ENCODE results near the gene CUX1.

CUX1 gene

DNA sequence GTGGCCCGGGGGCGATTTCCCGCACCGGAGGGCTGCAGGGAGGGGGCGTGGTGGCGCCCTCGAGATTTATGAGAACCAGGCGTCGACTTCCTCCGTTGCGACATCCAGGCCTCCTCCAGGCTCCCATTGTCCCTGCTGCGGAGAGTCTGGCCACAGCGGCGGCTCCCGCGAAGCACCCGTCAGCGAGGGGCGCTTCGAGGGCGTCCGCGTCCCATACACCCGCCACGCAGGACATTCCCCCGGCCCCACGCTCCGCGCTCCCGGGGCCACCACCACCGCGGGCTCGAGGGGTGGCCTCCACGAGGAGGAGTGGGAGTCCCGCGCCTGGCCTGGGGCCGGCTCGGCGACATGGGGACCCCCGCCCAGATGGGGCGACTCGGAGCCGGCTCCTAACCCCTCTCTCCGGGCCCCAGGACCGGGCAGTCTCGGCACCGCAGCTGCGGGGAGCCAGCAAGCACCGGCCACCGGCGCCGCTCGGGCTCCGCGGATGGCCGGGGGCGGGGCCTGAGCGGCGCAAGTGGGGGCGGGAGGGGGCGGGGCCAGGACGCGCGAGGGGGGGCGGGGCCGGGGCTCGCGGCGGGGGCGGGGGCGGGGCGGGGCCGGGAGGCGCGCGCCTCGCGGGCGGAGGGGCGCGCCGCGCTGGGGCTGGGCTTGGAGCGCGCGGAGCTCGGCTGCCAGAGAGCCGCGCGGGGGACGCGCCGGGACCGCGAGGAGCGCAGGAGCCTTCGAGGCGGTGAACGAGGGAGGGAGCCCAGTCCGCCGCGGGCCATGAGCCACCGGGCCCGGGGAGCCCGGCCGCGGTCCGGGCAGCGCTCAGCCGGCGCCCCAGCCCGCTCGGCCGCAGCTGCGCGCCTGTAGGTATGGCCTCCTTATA lies 469.0 kb downstream of the CUX1 start, which contains the start of gene SH2B2:
Gene SH2B2, plus strand, starts transcription at position 632 of the 874 bp plus-strand sequence. CDS start 13,683 bp downstream, outside the sequence.
- no peaks in the 10 kb centered on the region for H3K9me3 ChIP-seq (ENCODE audit: severe bottlenecking)
- no peak within 1 kb of the TSS for H3K27ac ChIP-seq (ENCODE audit: poor library complexity, severe bottlenecking)
- H3K27me3 ChIP-seq (ENCODE audit: insufficient read depth, poor library complexity, severe bottlenecking) = no peaks in the 10 kb centered on the region
- TF ChIP-seq, protein P1, sequence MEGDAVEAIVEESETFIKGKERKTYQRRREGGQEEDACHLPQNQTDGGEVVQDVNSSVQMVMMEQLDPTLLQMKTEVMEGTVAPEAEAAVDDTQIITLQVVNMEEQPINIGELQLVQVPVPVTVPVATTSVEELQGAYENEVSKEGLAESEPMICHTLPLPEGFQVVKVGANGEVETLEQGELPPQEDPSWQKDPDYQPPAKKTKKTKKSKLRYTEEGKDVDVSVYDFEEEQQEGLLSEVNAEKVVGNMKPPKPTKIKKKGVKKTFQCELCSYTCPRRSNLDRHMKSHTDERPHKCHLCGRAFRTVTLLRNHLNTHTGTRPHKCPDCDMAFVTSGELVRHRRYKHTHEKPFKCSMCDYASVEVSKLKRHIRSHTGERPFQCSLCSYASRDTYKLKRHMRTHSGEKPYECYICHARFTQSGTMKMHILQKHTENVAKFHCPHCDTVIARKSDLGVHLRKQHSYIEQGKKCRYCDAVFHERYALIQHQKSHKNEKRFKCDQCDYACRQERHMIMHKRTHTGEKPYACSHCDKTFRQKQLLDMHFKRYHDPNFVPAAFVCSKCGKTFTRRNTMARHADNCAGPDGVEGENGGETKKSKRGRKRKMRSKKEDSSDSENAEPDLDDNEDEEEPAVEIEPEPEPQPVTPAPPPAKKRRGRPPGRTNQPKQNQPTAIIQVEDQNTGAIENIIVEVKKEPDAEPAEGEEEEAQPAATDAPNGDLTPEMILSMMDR (IDR thresholded peaks at IDR 0.05; ENCODE audit: poor library complexity, severe bottlenecking) = no peak
- DNase-seq (ENCODE audit: low spot score) (no peak), ATAC-seq (ENCODE audit: low read depth) (peak; percentile 57)
- H3K36me3 ChIP-seq (ENCODE audit: low read depth) = no peaks in the 10 kb centered on the region
- H3K4me1 ChIP-seq (ENCODE audit: insufficient read depth, poor library complexity, severe bottlenecking) = no peaks in the 10 kb centered on the region
- peak within 1 kb of the TSS; percentile 92 for H3K4me3 ChIP-seq (ENCODE audit: severe bottlenecking)

DNA sequence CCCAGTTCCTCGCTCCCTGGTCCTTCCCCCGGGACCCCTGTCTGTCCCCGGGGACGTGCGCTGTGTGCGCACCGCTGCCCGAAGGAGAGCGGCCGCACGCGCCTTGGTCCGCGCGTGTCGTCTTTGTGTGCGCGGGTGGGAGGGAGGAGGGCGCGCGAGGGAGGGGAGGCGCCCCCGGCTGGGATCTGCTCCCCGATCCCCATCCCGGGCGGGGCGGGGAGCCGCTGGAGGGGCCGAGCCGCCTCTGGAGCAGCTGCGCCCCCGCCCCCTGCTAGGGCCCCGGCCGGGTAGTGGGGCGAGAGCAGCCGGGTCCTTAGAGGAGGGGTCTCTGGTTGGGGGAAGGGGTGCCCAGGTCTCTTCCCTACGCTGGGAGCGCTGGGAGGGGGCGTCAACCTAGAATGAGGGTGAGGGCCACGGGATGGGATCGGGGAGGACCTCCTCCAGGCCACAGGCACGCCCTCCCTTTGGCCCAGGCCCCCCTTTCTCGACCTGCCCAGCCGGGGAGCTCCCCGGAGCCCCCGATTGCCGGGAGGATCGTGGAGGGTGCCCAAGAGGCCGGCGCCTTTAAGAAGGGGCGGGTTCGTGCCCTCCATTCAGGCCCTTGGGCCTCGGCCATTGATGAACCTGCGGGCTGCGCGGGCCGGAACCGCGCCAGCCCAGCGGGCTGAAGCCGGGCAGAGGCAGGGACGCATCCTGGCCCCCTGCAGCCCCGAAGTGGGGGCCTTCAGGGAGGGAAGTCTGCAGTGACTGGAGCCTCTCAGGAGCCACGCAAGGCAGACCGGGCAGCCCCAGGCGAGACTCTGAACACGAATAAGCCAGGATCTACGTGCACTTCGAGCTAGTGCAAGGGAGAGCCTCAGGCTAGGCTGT lies 469.9 kb downstream of the CUX1 start:
- TF ChIP-seq, protein P1 (IDR thresholded peaks at IDR 0.05; ENCODE audit: poor library complexity, severe bottlenecking) = no peak
- DNase-seq (ENCODE audit: low spot score) (no peak), ATAC-seq (ENCODE audit: low read depth) (peak; percentile 58)
- peak overlapping the region; percentile 92 for H3K4me3 ChIP-seq (ENCODE audit: severe bottlenecking)
- no peak overlapping the region for H3K27ac ChIP-seq (ENCODE audit: poor library complexity, severe bottlenecking)
- no peaks in the 10 kb centered on the region for H3K9me3 ChIP-seq (ENCODE audit: severe bottlenecking)
- H3K36me3 ChIP-seq (ENCODE audit: low read depth) = no peaks in the 10 kb centered on the region
- no peaks in the 10 kb centered on the region for H3K4me1 ChIP-seq (ENCODE audit: insufficient read depth, poor library complexity, severe bottlenecking)
- H3K27me3 ChIP-seq (ENCODE audit: insufficient read depth, poor library complexity, severe bottlenecking) = no peaks in the 10 kb centered on the region

DNA sequence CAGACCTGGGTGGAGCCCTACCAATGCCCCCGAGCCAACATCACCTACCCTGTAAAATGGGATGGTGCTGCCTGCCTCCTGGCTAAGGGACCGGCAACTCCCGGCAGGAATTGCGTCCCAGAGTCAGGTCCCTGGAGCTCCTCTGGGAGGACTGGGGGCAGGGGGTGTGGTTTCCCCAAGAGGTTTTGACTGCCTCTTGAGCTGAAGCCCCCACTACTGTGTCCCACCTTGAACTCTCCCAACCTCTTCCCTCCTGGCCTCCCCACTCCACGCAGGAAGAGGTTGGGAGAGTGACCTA lies 470.5 kb downstream of the CUX1 start:
- H3K9me3 ChIP-seq (ENCODE audit: severe bottlenecking) = no peaks in the 10 kb centered on the region
- TF ChIP-seq, protein P1 (IDR thresholded peaks at IDR 0.05; ENCODE audit: poor library complexity, severe bottlenecking) = no peak
- H3K4me1 ChIP-seq (ENCODE audit: insufficient read depth, poor library complexity, severe bottlenecking) = no peaks in the 10 kb centered on the region
- no peak overlapping the region for H3K27ac ChIP-seq (ENCODE audit: poor library complexity, severe bottlenecking)
- H3K27me3 ChIP-seq (ENCODE audit: insufficient read depth, poor library complexity, severe bottlenecking) = no peaks in the 10 kb centered on the region
- H3K36me3 ChIP-seq (ENCODE audit: low read depth) = no peaks in the 10 kb centered on the region
- DNase-seq (ENCODE audit: low spot score) = no peak
- peak overlapping the region; percentile 92 for H3K4me3 ChIP-seq (ENCODE audit: severe bottlenecking)
- no peak for ATAC-seq (ENCODE audit: low read depth)

- Histone ChIP-seq H3K9me3 (ENCODE audit: severe bottlenecking) (no peaks in the 10 kb centered on the region), H3K4me1 (ENCODE audit: insufficient read depth, poor library complexity, severe bottlenecking) (no peaks in the 10 kb centered on the region), H3K27me3 (ENCODE audit: insufficient read depth, poor library complexity, severe bottlenecking) (no peaks in the 10 kb centered on the region), H3K36me3 (ENCODE audit: low read depth) (no peaks in the 10 kb centered on the region), H3K27ac (ENCODE audit: poor library complexity, severe bottlenecking) (no peak overlapping the region), H3K4me3 (ENCODE audit: severe bottlenecking) (peak overlapping the region; percentile 92)
- TF ChIP-seq, protein P1 (IDR thresholded peaks at IDR 0.05; ENCODE audit: poor library complexity, severe bottlenecking) = no peak
- DNase-seq (ENCODE audit: low spot score) = no peak
- no peak for ATAC-seq (ENCODE audit: low read depth)
These were observed 471.0 kb downstream of the CUX1 start for GRCh38 chr7:102288285-102288930.

Data from RWPE2 (cell line).